CD4-positive, alpha-beta T cell treated with Interleukin-15 for 4 hours (primary cell): Measurements from ENCODE around the gene RNF167.

Experiments
- DNase-seq: peaks from one replicate; pipeline ENCODE4 v3.0.0-alpha.2; 2020; ENCODE audit warnings: low spot score

Gene RNF167

DNA sequence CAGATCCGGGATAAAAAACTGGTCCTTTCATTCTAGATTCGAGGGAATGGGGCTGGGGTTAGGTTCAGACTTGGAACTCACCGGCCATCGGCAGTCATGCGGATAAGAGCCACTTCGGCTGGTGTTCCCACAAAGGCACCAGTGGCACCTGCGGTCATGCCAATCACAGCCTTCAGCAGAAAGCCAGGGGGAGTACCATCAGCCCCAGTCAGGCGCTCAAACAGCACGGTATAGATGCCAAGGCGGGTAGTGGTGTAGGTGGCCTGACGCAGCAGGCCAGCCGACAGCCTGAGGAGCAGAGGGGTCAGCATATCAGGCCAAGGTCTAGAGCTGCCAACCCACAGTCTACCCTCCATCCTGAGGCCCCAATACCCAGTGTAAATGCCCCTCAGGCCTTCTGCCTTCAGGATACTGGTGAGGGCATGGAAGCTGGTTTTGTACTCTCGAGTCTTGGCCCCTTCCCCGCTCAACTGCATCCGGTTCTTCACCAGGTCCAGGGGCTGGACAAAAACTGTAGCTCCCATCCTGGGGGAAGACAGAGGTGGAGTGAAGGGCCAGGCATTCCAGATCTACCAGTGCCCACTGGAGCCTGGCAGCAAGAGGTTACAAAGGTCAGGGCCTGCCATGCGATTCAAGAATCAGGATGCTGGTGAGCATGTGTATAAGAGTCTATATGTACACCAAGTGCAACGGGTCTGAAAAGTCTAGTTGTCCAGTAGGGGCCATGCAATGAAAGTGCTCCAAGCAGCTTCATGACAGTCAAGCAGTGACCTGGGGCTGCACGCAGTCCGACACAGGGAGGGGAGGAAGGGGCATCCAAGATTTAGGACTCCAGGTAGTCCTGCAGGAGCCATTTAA, 1.2 kb upstream of the RNF167 start:
- no peak for DNase-seq

GRCh38 chr17:4939546-4939795, 597 bp upstream of the RNF167 start:
- no peak for DNase-seq

DNA sequence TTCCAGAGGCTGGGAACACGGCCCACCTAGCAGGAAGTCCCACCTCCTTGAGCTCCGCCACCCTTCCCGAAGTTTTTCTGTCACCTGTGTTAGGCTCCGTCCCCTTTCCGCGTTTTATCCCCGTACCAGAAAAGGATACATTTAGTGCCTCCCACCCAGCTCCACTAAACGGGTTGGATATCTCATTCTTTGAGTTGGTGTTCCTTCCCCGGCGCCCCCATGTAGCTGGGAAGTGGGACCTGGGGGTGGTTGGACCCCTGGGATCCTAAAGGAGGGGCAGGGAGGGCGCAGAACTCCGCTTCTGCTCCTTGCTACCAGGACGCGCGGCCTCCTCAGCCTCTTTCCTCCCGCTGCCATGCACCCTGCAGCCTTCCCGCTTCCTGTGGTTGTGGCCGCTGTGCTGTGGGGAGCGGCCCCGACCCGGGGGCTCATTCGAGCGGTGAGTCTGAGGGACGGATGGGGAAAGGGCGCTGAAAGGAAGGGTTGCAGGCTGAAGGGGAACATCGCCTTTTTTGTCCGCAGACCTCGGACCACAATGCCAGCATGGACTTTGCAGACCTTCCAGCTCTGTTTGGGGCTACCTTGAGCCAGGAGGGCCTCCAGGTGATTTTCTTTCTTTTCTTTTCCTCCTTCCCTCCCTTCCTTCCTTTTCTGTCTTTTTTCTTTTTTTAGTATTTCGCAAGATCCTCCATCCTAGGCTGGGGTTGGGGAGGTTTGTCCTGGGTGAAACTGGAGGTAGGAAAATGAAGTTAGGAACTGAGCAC, 669 bp downstream of the RNF167 start:
- no peak for DNase-seq

DNA sequence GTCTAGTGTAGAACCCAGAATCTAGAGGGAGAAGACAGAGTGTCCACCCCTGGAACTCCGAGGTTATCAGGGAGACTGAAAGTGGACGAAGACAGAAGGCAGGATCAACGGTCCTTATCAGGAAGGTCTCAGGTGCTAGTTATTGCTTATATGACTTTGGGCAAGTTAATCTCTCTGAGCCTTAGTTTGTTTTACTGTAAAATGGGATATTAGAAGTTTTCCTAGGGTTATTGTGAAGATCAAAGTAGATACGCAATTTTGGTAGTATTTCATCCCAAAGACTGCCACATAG, 1.2 kb downstream of the RNF167 start:
- no peak for DNase-seq

GRCh38 chr17:4942760-4943508, 2.9 kb downstream of the RNF167 start:
- DNase-seq: no peak

- DNase-seq: peak; percentile 62
These were observed 4.1 kb downstream of the RNF167 start for GRCh38 chr17:4944163-4944553.

DNA sequence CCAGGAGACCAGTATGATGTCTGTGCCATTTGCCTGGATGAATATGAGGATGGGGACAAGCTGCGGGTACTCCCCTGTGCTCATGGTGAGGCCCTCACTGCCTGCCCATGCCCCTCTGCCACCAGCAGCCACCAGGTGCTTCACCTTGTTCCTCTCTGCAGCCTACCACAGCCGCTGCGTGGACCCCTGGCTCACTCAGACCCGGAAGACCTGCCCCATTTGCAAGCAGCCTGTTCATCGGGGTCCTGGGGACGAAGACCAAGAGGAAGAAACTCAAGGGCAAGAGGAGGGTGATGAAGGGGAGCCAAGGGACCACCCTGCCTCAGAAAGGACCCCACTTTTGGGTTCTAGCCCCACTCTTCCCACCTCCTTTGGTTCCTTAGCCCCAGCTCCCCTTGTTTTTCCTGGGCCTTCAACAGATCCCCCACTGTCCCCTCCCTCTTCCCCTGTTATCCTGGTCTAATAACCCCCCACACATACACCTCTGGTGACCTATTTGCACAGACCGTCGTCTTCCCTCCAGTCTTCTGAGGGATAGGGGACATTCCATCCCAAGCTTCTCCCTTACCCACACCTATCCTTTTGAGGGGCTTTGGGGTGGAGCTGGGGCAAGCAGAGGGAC, 4.6 kb downstream of the RNF167 start:
- DNase-seq: no peak

DNA sequence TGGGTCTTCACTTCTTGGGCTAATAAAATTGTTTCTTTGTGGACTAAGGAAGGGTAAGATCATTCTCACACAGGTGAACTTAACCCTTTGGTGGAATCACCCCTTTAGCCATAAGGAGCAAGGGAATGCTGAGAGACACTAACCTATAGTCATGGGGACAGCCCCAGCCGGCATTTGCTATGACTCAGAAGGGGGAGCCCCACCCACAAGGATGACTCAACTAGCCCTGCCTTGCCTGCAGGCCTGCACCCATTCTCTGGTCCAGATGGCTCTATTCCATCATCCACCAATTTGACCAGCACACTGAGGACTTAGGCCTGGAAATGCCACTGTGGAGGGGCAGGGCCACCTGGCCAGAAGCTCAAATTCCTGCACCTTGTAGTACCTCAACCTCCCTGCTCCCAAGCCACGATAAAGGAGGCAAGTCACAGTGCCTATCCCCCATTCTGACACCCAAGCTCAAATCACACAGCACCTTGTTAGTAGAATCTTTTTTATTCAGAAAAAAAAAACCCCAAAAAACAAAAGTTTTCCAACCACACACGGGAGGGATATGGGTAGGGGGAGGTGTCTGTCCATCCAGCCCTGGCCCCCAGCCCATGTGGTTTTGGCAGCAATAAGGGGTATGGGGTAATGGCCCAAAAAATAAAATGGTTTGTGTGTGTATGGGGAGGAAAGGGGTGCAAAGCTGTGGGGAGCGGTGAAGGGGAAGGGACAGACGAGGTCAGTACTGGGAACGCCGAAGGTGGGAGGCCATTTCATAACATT, 5.3 kb downstream of the RNF167 start:
- DNase-seq: peak; percentile 85

DNA sequence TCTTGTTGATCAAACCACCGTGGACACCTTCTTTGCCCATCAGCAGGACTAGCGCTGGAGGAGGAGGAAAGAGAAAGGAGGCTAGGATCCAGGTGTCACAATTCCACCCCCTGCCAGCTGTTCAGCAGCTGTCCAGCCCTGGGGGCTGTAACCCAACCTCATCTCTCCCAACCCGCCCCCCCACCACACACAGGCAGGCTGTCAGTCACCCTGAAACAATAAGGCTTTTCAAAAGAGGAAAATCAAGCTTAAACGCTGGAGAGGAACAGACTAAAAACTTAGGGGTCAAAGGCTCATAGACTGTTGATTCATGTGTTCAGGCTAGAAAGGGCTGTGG, 5.8 kb downstream of the RNF167 start:
- DNase-seq: no peak

GRCh38 chr17:4946312-4946976, 6.4 kb downstream of the RNF167 start:
- DNase-seq: no peak

- DNase-seq: no peak
These were observed 6.9 kb downstream of the RNF167 start for GRCh38 chr17:4947010-4947410.

DNA sequence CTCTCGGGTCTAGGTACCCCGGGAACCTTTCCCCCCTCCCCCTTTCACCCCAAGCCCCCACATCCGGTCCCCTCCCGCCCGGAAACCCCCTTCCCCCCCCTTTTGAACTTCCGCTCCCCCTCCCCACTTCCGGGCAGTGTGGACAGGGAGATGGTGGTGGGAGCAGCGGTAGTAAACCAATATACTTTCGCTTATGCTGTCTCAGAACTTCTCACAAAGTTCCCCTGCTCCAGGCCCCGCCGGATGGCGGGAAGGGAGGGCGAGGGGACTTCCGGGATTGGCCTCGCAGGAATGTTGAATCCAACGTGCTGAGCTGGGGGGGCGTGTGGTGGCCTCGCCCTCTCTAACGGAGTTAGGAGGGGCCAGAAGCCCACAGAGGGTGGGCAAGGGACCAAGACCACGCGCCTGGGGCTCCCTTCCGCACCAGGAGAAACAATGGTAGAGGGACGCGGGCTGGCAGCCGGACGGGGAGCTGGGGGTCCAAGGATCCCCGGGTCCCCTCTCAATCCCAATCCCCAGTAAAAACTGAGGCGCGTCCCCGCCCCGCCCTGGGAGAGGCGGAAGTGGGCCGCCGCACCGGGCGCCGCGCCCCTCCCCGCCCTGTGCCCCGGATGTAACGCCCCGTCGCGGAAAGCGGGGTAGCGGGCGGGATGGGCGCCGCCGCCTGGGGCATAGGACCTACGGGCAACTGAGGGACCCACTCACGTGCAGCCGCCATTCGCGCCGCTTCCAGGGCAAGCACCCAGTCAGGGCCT, 7.5 kb downstream of the RNF167 start:
- DNase-seq: peak; percentile 64

DNA sequence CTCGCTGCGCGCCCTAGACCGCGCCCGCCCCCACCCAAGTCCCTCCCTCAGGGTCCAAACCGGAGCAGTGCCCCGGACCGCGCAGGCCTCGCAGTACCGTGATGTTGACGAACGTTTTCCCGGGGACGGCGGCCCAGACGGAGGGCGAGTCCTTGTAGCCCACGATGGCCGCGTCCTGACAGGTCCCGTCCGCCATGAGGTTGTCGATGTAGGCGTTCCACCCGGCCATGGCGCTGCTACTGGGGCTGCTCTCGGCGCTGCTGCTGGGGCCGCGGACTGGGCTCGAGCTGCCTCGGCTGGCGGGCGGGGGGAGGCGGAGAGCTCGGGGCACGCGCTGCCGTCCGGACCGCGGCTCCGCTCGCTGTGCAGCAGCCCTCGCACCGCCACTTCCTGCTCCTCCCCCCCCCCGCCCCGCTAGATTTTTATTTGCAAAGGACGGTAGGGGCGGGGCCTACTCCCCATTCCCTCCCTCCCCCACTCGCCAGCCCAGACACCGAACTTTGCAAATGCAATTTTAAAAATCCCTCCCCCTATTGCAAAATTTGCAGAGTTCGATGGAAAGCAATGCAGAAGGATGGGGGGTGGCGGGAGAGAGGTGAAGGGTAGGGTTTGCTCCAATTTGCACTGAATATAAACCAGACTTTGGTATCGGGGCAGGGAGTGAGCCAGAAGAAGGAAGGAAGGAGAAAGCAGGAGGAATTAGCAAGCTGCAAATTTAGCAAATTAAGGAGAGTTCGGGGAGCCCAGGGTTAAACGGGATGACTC, 8.3 kb downstream of the RNF167 start, which contains the start of gene PFN1:
Gene PFN1, minus strand, starts transcription at position 365 of the 765 bp plus-strand sequence. Its CDS starts 136 bp downstream, at position 229.
- peak; percentile 94 for DNase-seq

DNA sequence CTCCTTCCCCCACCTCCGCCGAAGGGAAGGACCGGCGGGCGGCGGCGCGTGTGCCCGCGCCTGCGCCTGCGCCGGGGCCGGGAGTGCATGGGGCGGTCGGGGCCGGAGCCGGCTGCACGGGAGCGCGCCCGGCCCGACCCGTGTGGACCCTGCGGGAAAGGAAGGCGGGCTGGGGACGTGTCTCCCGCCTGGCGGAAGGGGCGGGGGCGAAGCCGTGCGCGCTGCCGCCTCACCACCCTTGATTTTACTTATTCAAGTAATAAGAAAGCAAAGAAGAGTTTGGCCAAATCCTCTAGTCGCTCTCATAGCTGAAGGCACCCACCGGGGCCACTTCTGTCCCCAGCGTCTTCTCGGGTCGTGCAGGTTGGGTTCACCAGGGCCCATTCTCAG, 8.9 kb downstream of the RNF167 start:
- peak; percentile 74 for DNase-seq

DNA sequence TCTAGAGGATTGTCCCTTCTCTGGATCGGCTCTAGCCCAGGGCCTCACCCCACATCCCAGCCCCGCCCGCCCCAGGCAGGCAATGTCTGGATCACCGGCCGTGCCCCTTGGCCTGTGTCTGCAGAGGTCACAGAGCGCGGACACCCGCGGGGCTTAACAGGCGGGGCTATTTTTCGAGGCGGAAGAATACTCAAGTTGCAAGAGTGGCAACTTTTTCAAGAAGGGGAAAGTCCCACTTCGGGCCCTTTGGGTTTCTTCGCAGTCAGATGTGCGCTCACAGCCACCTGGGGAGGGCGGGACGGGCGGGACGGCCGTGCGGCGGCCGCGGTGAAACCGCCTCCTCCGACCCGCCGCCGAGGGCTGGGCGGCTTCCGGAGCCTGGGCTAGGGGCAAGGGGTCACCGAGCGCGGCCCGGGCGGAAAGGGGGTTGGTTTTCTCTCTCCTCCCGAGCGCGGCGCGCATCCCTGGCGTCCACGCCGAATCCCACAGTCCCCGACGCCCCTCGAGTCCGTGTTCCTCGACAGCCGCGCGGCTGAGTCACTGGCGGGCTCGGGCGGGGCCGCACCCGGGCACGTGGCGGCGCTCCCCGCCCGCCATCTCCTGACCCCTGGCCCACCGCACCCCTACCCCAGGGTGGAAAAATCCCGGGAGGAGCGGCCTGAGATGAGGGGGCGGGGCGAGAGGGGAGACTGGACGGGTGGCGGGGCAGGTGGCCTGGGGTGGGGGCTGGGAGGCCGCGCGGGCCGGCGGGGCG, 9.4 kb downstream of the RNF167 start:
- DNase-seq: peak; percentile 86

DNA sequence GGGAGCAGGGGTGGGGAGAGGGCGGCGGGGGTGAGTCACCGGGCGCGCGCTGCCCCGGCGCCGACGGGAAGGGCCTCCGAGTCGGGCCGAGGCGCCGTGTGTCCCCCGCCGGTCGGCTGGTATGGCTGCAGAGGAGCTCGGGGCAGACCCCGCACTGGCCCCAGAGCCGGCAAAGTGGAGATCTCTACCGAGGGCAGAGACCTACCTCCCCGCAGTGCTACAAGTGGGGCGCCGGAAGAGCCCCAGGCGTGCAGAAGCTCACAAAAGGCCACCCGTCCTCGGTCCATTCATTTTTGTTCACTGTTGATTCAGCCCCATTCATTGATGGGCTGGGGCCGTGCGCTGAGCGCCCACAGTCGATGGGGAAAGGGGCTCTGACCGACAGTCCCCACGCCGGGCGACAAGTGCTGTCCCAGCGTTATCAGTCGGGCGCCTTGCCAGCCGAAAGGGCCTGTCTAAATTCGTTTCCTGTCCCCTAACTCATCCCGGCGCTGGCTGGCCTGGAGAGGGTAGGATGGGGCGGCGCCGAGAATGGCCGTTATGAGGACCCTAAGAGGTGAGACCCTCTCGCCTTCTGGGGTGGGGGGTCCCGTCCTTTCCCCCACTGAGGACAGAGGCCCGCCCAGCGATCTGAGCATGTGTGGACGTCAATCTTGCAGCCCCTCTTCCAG, 10.1 kb downstream of the RNF167 start:
- DNase-seq: no peak

- no peak for DNase-seq
These were observed 10.7 kb downstream of the RNF167 start, which contains the start of gene ENO3 for GRCh38 chr17:4950746-4951204. Gene ENO3 (plus strand): TSS chr17:4951119. CDS start chr17:4951830, 711 bp downstream.

GRCh38 chr17:4951486-4951885, 11.4 kb downstream of the RNF167 start:
- DNase-seq: no peak
